ENCODE data around the gene SPG11. TPM values are rescaled to one million over a fixed set of nuclear protein-coding genes. Genes with fewer than 3 reads are reported as not detected.

SPG11 gene

DNA sequence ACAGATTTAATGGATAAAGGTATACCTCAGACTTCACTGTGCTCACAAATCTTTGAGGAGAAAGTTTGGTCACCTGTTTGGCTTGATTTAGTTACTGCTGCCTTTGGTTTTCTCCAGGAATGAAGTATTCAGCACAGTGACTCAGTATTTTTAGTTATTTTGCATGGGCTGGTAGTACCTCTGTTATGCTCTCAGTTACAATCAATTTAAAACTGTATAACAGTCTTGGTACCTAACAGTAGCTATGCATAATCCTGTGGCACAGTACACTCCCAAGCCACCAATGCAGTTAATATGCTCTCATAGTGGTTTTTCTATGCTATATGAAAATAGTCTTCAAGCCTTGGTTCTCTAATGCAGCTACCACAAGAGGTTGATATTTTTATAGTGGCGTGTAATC is 138.4 kb downstream of the SPG11 start:
- Histone ChIP-seq H3K36me3 (replicated peaks in 1 of 2; ENCODE audit: control insufficient read depth in 2 of 2, insufficient read depth in 2 of 2, low read length in 2 of 2) (peaks cover 11 to 75% of the 10 kb centered on the region in 2 donors), H3K4ac (ENCODE audit: low read length) (no peak overlapping the region), H3K14ac (ENCODE audit: low read length) (no peak overlapping the region), H2BK120ac (ENCODE audit: low read depth, low read length) (no peak overlapping the region), H4K91ac (ENCODE audit: low read depth, low read length, poor library complexity) (no peak overlapping the region), H3K27me3 (ENCODE audit: control insufficient read depth in 3 of 3, insufficient read depth in 3 of 3, low read depth in 1 of 3, low read length in 3 of 3) (no peaks in the 10 kb centered on the region), H3K23ac (ENCODE audit: low read depth, low read length, poor library complexity) (no peak overlapping the region), H4K8ac (ENCODE audit: low read depth, low read length) (no peak overlapping the region), H2AFZ (ENCODE audit: low read length) (no peak overlapping the region), H3K18ac (ENCODE audit: low read length) (no peak overlapping the region), H3K79me1 (ENCODE audit: low read depth, low read length) (no peaks in the 10 kb centered on the region), H2BK15ac (ENCODE audit: low read length) (no peak overlapping the region), H3K4me2 (ENCODE audit: insufficient read depth, low read length, poor library complexity, severe bottlenecking) (no peak overlapping the region), H3K4me3 (ENCODE audit: low read length in 2 of 2) (no peak overlapping the region), H3K9ac (ENCODE audit: low read depth, low read length, poor library complexity) (no peak overlapping the region), H3K4me1 (ENCODE audit: control insufficient read depth in 2 of 2, insufficient read depth in 1 of 2, low read depth in 1 of 2, low read length in 2 of 2) (no peaks in the 10 kb centered on the region), H2AK5ac (ENCODE audit: low read depth, low read length) (no peak overlapping the region), H3K27ac (replicated peaks; ENCODE audit: low read length) (no peak overlapping the region), H2BK12ac (ENCODE audit: low read length) (no peak overlapping the region), H2BK5ac (ENCODE audit: low read length) (no peak overlapping the region), H3K9me3 (replicated peaks in 1 of 2; ENCODE audit: control insufficient read depth in 2 of 2, insufficient read depth in 1 of 2, low read depth in 1 of 2, low read length in 2 of 2) (no peaks in the 10 kb centered on the region)
- WGBS, 2 donors (ENCODE audit: extremely low coverage in 2 of 2, insufficient read length in 2 of 2, insufficient replicate concordance in 1 of 2): no CpG with 5 or more reads among the region's 1 CpG
- no peak for DNase-seq (ENCODE audit: low spot score)

GRCh38 chr15:44519537-44519936 is 143.9 kb downstream of the SPG11 start:
- no CpG with 5 or more reads among the region's 6 CpGs for WGBS, 2 donors (ENCODE audit: extremely low coverage in 2 of 2, insufficient read length in 2 of 2, insufficient replicate concordance in 1 of 2)
- H2BK12ac ChIP-seq (ENCODE audit: low read length): no peak overlapping the region
- no peak overlapping the region for H2BK5ac ChIP-seq (ENCODE audit: low read length)
- peaks cover 11 to 91% of the 10 kb centered on the region in 2 donors for H3K36me3 ChIP-seq (replicated peaks in 1 of 2; ENCODE audit: control insufficient read depth in 2 of 2, insufficient read depth in 2 of 2, low read length in 2 of 2)
- no peak overlapping the region for H4K91ac ChIP-seq (ENCODE audit: low read depth, low read length, poor library complexity)
- no peak overlapping the region for H3K4me2 ChIP-seq (ENCODE audit: insufficient read depth, low read length, poor library complexity, severe bottlenecking)
- no peak overlapping the region for H3K27ac ChIP-seq (replicated peaks; ENCODE audit: low read length)
- no peaks in the 10 kb centered on the region for H3K27me3 ChIP-seq (ENCODE audit: control insufficient read depth in 3 of 3, insufficient read depth in 3 of 3, low read depth in 1 of 3, low read length in 3 of 3)
- no peaks in the 10 kb centered on the region for H3K4me1 ChIP-seq (ENCODE audit: control insufficient read depth in 2 of 2, insufficient read depth in 1 of 2, low read depth in 1 of 2, low read length in 2 of 2)
- no peak overlapping the region for H2BK15ac ChIP-seq (ENCODE audit: low read length)
- H3K9me3 ChIP-seq (replicated peaks in 1 of 2; ENCODE audit: control insufficient read depth in 2 of 2, insufficient read depth in 1 of 2, low read depth in 1 of 2, low read length in 2 of 2): no peaks in the 10 kb centered on the region
- no peak overlapping the region for H2AK5ac ChIP-seq (ENCODE audit: low read depth, low read length)
- no peak overlapping the region for H3K9ac ChIP-seq (ENCODE audit: low read depth, low read length, poor library complexity)
- no peak overlapping the region for H3K4ac ChIP-seq (ENCODE audit: low read length)
- H3K18ac ChIP-seq (ENCODE audit: low read length): no peak overlapping the region
- no peak overlapping the region for H3K14ac ChIP-seq (ENCODE audit: low read length)
- no peak overlapping the region for H3K4me3 ChIP-seq (ENCODE audit: low read length in 2 of 2)
- H3K23ac ChIP-seq (ENCODE audit: low read depth, low read length, poor library complexity): no peak overlapping the region
- no peak for DNase-seq (ENCODE audit: low spot score)
- H4K8ac ChIP-seq (ENCODE audit: low read depth, low read length): no peak overlapping the region
- H2AFZ ChIP-seq (ENCODE audit: low read length): no peak overlapping the region
- no peak overlapping the region for H2BK120ac ChIP-seq (ENCODE audit: low read depth, low read length)
- no peaks in the 10 kb centered on the region for H3K79me1 ChIP-seq (ENCODE audit: low read depth, low read length)

- Histone ChIP-seq H3K4me3 (ENCODE audit: low read length in 2 of 2) (no peak overlapping the region), H2BK5ac (ENCODE audit: low read length) (no peak overlapping the region), H3K4me2 (ENCODE audit: insufficient read depth, low read length, poor library complexity, severe bottlenecking) (no peak overlapping the region), H3K9ac (ENCODE audit: low read depth, low read length, poor library complexity) (no peak overlapping the region), H3K14ac (ENCODE audit: low read length) (no peak overlapping the region), H3K18ac (ENCODE audit: low read length) (no peak overlapping the region), H2AFZ (ENCODE audit: low read length) (no peak overlapping the region), H3K4ac (ENCODE audit: low read length) (no peak overlapping the region), H4K8ac (ENCODE audit: low read depth, low read length) (no peak overlapping the region), H2BK15ac (ENCODE audit: low read length) (no peak overlapping the region), H3K4me1 (ENCODE audit: control insufficient read depth in 2 of 2, insufficient read depth in 1 of 2, low read depth in 1 of 2, low read length in 2 of 2) (no peaks in the 10 kb centered on the region), H4K91ac (ENCODE audit: low read depth, low read length, poor library complexity) (no peak overlapping the region), H2BK120ac (ENCODE audit: low read depth, low read length) (no peak overlapping the region), H3K9me3 (replicated peaks in 1 of 2; ENCODE audit: control insufficient read depth in 2 of 2, insufficient read depth in 1 of 2, low read depth in 1 of 2, low read length in 2 of 2) (no peaks in the 10 kb centered on the region), H2AK5ac (ENCODE audit: low read depth, low read length) (no peak overlapping the region), H3K79me1 (ENCODE audit: low read depth, low read length) (no peaks in the 10 kb centered on the region), H3K23ac (ENCODE audit: low read depth, low read length, poor library complexity) (no peak overlapping the region), H2BK12ac (ENCODE audit: low read length) (no peak overlapping the region), H3K36me3 (replicated peaks in 1 of 2; ENCODE audit: control insufficient read depth in 2 of 2, insufficient read depth in 2 of 2, low read length in 2 of 2) (peaks cover 5 to 87% of the 10 kb centered on the region in 2 donors), H3K27ac (replicated peaks; ENCODE audit: low read length) (no peak overlapping the region), H3K27me3 (ENCODE audit: control insufficient read depth in 3 of 3, insufficient read depth in 3 of 3, low read depth in 1 of 3, low read length in 3 of 3) (no peaks in the 10 kb centered on the region)
- DNase-seq (ENCODE audit: low spot score): no peak
These were observed 147.0 kb downstream of the SPG11 start for GRCh38 chr15:44516436-44516835.

Small RNA genes within 50 kb of the gene (small RNA-seq; reads per million reads assigned to genes)
- gene RF00019 (ENCODE audit: insufficient read depth): not detected
